ENCODE measurements around the gene CLEC16A.

DNA sequence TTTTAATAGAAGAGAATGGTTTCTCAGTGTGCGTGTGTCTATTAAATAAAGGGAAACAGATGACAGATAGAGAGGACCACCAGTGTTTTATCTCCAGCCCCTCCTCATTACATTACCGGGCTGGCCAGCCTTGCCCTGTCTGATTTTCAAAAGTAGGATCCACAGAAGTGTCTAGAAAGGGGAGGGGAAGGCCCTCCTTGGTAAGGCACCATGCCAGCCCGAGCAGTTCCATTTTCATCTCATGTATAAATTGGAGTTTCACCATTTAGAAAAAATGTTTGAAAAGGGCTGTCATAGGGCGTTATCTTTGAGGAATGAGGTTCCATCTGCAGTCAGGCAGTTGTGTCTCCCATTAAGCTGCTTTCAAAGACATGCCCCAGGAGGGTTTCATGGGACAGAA, 214.9 kb downstream of the CLEC16A start:
- TF ChIP-seq, protein P1, sequence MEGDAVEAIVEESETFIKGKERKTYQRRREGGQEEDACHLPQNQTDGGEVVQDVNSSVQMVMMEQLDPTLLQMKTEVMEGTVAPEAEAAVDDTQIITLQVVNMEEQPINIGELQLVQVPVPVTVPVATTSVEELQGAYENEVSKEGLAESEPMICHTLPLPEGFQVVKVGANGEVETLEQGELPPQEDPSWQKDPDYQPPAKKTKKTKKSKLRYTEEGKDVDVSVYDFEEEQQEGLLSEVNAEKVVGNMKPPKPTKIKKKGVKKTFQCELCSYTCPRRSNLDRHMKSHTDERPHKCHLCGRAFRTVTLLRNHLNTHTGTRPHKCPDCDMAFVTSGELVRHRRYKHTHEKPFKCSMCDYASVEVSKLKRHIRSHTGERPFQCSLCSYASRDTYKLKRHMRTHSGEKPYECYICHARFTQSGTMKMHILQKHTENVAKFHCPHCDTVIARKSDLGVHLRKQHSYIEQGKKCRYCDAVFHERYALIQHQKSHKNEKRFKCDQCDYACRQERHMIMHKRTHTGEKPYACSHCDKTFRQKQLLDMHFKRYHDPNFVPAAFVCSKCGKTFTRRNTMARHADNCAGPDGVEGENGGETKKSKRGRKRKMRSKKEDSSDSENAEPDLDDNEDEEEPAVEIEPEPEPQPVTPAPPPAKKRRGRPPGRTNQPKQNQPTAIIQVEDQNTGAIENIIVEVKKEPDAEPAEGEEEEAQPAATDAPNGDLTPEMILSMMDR (IDR thresholded peaks at IDR 0.05) = no peak
- TF ChIP-seq EZH2 (IDR thresholded peaks at IDR 0.05; ENCODE audit: borderline replicate concordance, insufficient read depth, low read depth, low read length, poor library complexity, severe bottlenecking) = no peak
